Fibroblast of lung (primary cell): Measurements from ENCODE around the gene PIGC.

Source experiments
- EZH2 ChIP-seq: IDR thresholded peaks from 2 replicates; pipeline ENCODE4 v1.5.1; 2012; ENCODE audit warnings: low read length, control low read depth, mild to moderate bottlenecking; ENCODE audit errors: missing control alignments
- TF ChIP-seq, protein P1 (sequence below), 2 donors: IDR thresholded peaks in 1 of 2; conservative IDR thresholded peaks in 1 of 2; 1 replicate in 1 of 2; 2 replicates in 1 of 2; pipeline ENCODE4 v1.5.1; 2011 to 2012; ENCODE audit warnings: low read length in 2 of 2, control low read depth in 1 of 2, inconsistent platforms in 1 of 2, low read depth in 1 of 2, mild to moderate bottlenecking in 1 of 2

DNA sequence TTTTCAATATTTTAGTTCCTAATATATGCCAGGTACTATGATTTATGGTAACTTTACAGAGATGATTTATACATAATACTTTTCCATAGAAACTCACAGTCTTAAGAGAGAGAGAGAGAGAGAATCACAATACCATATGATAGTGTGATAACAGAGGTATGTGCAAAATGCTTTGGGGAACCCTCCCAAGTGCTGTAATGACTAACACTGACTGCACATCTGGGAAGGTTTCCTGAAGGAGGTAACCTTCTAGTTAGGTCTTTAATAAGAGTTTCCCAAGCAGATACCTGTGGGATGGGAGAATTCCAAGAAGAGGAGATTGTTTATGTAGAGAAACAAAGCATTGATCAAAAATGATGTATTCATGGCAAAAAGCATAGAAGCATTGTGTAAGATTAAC, 34.6 kb upstream of the PIGC start:
- TF ChIP-seq, protein P1, sequence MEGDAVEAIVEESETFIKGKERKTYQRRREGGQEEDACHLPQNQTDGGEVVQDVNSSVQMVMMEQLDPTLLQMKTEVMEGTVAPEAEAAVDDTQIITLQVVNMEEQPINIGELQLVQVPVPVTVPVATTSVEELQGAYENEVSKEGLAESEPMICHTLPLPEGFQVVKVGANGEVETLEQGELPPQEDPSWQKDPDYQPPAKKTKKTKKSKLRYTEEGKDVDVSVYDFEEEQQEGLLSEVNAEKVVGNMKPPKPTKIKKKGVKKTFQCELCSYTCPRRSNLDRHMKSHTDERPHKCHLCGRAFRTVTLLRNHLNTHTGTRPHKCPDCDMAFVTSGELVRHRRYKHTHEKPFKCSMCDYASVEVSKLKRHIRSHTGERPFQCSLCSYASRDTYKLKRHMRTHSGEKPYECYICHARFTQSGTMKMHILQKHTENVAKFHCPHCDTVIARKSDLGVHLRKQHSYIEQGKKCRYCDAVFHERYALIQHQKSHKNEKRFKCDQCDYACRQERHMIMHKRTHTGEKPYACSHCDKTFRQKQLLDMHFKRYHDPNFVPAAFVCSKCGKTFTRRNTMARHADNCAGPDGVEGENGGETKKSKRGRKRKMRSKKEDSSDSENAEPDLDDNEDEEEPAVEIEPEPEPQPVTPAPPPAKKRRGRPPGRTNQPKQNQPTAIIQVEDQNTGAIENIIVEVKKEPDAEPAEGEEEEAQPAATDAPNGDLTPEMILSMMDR (conservative IDR thresholded peaks at IDR 0.05 in 1 of 2, IDR thresholded peaks at IDR 0.05 in 1 of 2; ENCODE audit: low read depth in 1 of 2, low read length in 2 of 2): no peak
- no peak for TF ChIP-seq EZH2
